Subcutaneous abdominal adipose tissue (tissue), 5 donors: ENCODE data around the gene EVC2.

ENCODE experiments used
- H3K27ac ChIP-seq: one replicate; pipeline ENCODE4 v1.7.0; 2013; ENCODE audit warnings: low read depth, mild to moderate bottlenecking, inconsistent platforms, low read length, moderate library complexity
- H3K27me3 ChIP-seq, 5 donors: one replicate each; pipeline ENCODE4 v1.7.0; 2013; ENCODE audit warnings: low read length in 5 of 5, inconsistent platforms in 1 of 5; ENCODE audit not compliant: control insufficient read depth in 5 of 5, insufficient read depth in 4 of 5
- H3K36me3 ChIP-seq, 5 donors: one replicate each; pipeline ENCODE4 v1.7.0; 2013; ENCODE audit warnings: low read length in 5 of 5; ENCODE audit not compliant: control insufficient read depth in 5 of 5, insufficient read depth in 5 of 5
- H3K4me1 ChIP-seq, 5 donors: one replicate each; pipeline ENCODE4 v1.7.0; 2013; ENCODE audit warnings: low read length in 5 of 5, mild to moderate bottlenecking in 3 of 5, moderate library complexity in 1 of 5; ENCODE audit not compliant: control insufficient read depth in 5 of 5, insufficient read depth in 5 of 5
- H3K4me3 ChIP-seq, 5 donors: one replicate each; pipeline ENCODE4 v1.7.0; 2013; ENCODE audit warnings: low read length in 5 of 5, low read depth in 1 of 5
- H3K9ac ChIP-seq, 5 donors: one replicate each; pipeline ENCODE4 v1.7.0; 2013; ENCODE audit warnings: low read length in 5 of 5, mild to moderate bottlenecking in 4 of 5, moderate library complexity in 3 of 5
- H3K9me3 ChIP-seq, 5 donors: one replicate each; pipeline ENCODE4 v1.7.0; 2013; ENCODE audit warnings: low read length in 5 of 5; ENCODE audit not compliant: control insufficient read depth in 5 of 5
- donor health status: healthy.
- donor health status: healthy.
- donor health status: healthy.
- donor health status: healthy.
- donor health status: healthy.

EVC2 gene

DNA sequence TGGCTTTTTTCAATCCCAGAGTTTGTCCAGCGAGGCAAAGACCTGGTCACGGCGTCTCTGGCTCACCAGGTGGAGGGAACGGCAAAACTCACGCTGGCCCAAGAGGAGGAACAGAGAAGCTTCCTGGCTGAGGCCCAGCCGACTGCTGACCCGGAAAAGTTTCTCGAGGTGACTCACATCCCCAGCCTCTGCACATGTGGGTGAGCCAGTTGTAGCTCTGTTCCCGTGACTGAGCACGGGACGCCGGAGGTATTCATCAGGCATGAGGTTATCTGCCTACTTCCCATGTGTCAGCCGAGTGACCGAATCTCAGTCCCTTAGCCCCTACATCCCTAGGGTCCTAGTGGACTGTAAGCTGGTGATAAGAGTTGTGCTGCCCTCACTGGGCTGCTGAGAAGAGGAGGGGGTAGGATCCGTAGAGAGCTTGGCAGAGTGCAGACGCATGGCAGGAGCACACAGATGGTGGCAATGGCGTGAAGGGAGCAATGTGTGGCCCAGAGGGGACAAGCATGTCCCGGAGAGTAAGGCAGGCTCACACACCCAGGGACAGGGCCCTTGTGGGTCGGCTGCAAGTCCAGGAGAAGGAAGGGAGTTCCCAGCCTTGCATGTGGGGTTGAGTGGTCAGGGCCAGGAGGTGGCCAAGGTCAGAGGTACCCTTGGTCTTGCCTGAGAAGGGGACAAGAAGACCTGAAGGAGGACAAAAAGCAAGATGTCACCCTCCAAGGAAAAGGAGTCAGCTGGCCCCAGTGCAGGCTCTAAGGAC, 45.6 kb upstream of the EVC2 start:
- Histone ChIP-seq H3K9ac (no peak overlapping the region), H3K4me3 (no peak overlapping the region), H3K4me1 (no peaks in the 10 kb centered on the region), H3K36me3 (peaks cover 3 to 72% (median 61%) of the 10 kb centered on the region in 5 donors), H3K27me3 (no peaks in the 10 kb centered on the region), H3K9me3 (peaks cover 0 to 8% (median 5%) of the 10 kb centered on the region in 5 donors), H3K27ac (no peak overlapping the region)

DNA sequence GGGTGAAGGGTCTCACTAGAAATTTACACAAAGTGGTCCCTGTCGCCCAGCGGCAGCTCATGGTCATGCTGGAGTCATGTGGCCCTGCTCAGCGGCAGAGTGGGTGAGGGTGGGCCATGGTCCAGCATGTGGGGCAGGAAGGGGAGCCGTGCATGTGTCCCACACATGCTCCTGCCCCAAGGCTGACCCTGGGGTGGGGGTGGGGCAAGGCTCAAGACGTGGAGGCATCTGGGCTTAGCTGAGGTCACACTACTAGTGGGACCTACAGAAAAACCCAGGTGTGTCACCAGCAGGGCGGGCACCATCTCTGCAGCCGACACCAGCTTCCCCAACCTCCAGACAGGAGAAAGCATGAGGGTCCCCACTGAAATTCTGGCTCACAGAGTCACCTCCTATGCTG, 45.0 kb upstream of the EVC2 start:
- no peak overlapping the region for H3K9ac ChIP-seq
- H3K36me3 ChIP-seq, result peaks cover 3 to 68% (median 64%) of the 10 kb centered on the region in 5 donors
- no peaks in the 10 kb centered on the region for H3K27me3 ChIP-seq
- H3K27ac ChIP-seq, result no peak overlapping the region
- H3K4me1 ChIP-seq, result no peaks in the 10 kb centered on the region
- no peak overlapping the region for H3K4me3 ChIP-seq
- H3K9me3 ChIP-seq, result peaks cover 0 to 8% (median 5%) of the 10 kb centered on the region in 5 donors

DNA sequence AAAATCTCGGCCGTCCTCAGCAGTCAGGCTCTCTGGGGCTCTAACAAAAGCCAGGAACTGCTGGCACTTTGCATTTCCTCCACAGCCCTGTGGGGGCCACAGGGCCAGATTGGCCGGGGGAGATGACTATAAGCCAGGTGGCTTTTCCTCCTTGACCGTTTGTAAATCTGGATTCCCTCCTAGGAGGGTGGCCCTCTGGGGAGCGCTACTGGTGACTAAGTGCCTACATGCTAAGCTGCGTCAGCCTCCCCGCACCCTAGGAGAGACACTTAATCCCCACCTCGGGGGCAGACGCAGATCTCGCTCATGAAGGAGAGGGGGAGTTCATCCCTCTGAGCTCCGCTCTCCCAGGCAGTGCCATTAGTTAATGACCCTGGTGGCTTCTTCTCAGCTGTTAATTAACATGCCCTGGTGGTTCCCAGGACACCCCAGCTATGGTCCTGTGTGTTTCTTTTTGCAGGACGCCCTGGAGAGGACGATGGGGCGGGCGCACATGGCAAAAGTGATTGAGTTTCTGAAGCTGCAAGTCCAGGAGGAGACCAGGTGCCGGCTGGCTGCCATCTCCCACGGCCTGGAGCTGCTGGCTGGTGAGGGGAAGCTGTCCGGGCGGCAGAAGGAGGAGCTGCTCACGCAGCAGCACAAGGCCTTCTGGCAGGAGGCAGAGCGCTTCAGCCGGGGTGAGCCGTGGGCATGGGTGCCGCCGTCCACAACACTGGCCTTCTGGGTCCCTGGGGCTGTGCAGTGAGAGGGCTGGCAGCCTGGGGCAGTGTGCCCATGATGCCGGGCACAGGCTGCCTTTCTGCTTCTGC, 44.2 kb upstream of the EVC2 start:
- Histone ChIP-seq H3K4me1 (peaks cover 0 to 3% (median 0%) of the 10 kb centered on the region in 5 donors), H3K4me3 (no peak overlapping the region), H3K9me3 (peaks cover 0 to 8% (median 5%) of the 10 kb centered on the region in 5 donors), H3K27ac (no peak overlapping the region), H3K9ac (no peak overlapping the region), H3K27me3 (no peaks in the 10 kb centered on the region), H3K36me3 (peaks cover under 1 to 69% (median 61%) of the 10 kb centered on the region in 5 donors)

DNA sequence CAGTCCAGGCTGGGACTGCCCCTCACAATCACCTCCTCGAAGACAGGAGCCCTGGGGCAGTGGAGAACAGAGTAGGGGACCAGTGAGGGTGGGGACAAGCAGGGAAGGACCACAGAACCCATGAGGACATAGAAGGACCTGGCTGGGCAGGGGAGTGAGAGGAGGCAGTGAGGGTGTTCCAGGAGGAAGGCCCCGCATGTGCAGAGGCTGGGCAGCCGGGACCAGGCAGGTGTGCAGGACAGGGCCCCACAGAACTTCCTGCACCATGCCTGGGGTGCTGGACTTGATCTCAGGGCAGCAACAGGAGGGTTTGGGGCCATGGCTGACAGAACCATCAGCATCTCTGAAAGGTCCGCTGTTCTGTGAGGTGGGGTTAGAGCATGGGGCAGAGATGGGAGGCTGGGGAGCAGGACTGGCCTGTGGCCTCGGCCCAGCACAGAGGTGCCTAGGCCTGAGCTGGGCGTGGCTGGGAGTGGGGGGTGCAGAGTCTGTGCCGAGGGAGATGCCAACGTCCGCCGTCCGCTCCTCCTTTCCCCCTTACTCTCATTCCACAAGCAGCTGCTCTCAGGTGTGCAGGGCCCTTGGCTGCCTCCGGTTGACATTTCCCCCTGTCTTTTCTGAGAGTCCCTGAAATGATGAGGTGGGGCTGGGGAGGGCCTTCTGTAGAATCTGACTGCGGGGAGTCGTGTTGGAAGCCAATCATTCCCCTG, 43.5 kb upstream of the EVC2 start:
- Histone ChIP-seq H3K9ac (no peak overlapping the region), H3K4me3 (no peak overlapping the region), H3K27ac (no peak overlapping the region), H3K9me3 (peaks cover 0 to 2% (median 0%) of the 10 kb centered on the region in 5 donors), H3K4me1 (peaks cover 0 to 9% (median 0%) of the 10 kb centered on the region in 5 donors), H3K36me3 (peaks cover 0 to 65% (median 54%) of the 10 kb centered on the region in 5 donors), H3K27me3 (no peaks in the 10 kb centered on the region)

GRCh38 chr4:5750946-5751665, 42.7 kb upstream of the EVC2 start:
- peaks cover 0 to 9% (median 0%) of the 10 kb centered on the region in 5 donors for H3K4me1 ChIP-seq

DNA sequence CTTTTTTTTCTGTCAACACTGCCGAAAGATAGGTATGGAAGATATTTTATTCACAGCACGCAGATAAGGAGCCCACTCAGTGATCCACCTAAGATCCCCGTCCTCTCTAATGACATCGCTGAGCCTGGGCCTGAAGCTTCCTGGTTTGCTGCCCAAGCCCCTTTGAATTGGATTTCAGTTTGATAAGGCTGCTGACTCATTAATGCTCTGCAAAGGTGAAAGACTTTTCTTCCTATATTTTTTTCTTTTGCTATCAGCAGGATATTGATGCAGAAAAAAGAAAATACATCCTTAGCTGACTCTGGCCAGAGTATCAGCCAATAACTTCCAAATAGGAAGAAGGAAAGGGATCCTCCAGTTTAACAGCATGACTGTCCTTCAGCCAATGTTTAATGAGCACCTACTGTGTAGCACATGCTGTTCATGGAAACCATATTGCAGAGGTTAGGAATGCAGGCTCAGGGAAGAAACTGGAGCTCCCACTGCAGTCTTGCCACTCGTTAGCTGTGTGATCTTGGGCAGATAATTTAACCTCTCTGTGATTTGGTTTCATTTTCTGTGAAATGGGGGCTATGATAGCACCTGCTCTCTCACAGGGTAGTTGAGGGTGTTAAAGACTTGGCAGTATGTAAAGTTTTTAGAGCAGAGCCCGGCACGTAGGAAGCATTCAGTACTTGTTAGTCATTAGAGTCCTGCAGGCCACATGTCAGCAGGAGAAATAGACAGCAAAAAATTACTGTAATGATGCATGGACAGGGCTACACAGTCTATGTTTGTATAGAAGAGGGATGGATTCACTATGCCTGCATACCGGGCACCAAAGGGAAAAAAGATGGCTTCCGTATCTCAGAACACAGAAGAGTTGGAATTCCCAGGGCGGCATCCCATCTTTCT, 41.9 kb upstream of the EVC2 start:
- Histone ChIP-seq H3K9me3 (no peaks in the 10 kb centered on the region), H3K36me3 (peaks cover 2 to 59% (median 39%) of the 10 kb centered on the region in 5 donors), H3K4me1 (peaks cover 0 to 9% (median 0%) of the 10 kb centered on the region in 5 donors), H3K27ac (no peak overlapping the region), H3K27me3 (no peaks in the 10 kb centered on the region), H3K9ac (no peak overlapping the region), H3K4me3 (no peak overlapping the region)

More at GRCh38 chr4:5750946-5751665, 42.7 kb upstream of the EVC2 start:
- H3K27me3 ChIP-seq, result no peaks in the 10 kb centered on the region
- no peak overlapping the region for H3K4me3 ChIP-seq
- H3K9me3 ChIP-seq, result no peaks in the 10 kb centered on the region
- peaks cover 0 to 60% (median 47%) of the 10 kb centered on the region in 5 donors for H3K36me3 ChIP-seq
- H3K9ac ChIP-seq, result no peak overlapping the region
- H3K27ac ChIP-seq, result no peak overlapping the region

DNA sequence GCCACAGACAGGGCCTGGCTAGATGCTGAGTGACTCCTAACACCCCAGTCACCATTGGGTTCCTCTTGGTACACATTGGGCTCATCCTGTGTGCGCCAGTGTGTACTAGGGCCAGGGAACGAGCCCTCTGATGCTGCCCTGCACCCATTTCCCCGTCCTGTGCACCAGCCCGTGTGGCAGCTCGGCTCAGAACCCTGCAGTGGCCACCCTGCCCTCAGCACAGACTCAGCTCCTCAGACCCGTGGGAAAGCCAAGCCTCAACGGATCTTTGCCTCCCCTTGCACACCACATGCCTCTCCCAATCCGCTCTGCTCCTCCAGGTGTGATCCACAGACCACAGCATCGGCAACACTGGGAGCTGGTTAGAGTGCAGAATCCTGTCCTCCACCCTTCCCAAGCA, 41.2 kb upstream of the EVC2 start:
- H3K27ac ChIP-seq, result no peak overlapping the region
- no peak overlapping the region for H3K4me3 ChIP-seq

DNA sequence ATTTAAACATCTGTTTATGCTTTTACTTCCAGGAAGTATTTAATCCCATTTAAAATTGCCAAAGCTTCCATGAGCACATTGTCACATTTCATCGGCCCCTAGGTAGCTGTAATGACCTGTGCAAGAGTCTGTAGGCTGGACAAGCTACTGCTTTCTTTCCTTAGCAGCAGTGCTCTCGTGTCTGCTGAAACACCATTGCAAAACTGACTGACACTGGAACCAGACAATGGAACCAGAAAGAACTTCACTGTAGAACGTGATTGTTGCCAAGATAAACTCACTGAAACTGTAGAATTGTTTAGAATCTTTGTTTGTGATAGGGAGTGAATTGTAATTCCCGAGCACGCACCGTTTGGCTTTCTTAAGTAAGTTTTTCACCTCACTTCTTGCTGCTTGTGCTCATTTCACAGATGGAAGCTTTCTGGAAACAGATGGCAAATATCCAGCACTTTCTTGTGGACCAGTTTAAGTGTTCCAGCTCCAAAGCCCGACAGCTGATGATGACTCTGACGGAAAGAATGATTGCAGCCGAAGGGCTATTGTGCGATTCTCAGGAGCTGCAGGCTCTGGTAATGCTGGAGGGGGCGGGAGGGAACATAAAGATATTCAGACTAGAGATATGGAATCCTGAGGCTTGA, 39.5 kb upstream of the EVC2 start:
- Histone ChIP-seq H3K9me3 (no peaks in the 10 kb centered on the region), H3K27ac (no peak overlapping the region), H3K9ac (no peak overlapping the region), H3K4me3 (no peak overlapping the region), H3K27me3 (no peaks in the 10 kb centered on the region), H3K36me3 (peaks cover 19 to 49% (median 36%) of the 10 kb centered on the region in 5 donors), H3K4me1 (peaks cover 0 to 9% (median 0%) of the 10 kb centered on the region in 5 donors)

More for the DNA sequence above, 41.2 kb upstream of the EVC2 start:
- no peaks in the 10 kb centered on the region for H3K27me3 ChIP-seq
- H3K4me1 ChIP-seq, result peaks cover 0 to 9% (median 0%) of the 10 kb centered on the region in 5 donors
- no peak overlapping the region for H3K9ac ChIP-seq
- H3K36me3 ChIP-seq, result peaks cover 6 to 53% (median 33%) of the 10 kb centered on the region in 5 donors
- H3K9me3 ChIP-seq, result no peaks in the 10 kb centered on the region
